NCI-H69 (cell line): ENCODE results near the gene ERFE.

Source experiments
- DNase-seq: peaks from one replicate; lab custom pipeline; 2025; lab: John Stamatoyannopoulos, UW

The ERFE gene

DNA sequence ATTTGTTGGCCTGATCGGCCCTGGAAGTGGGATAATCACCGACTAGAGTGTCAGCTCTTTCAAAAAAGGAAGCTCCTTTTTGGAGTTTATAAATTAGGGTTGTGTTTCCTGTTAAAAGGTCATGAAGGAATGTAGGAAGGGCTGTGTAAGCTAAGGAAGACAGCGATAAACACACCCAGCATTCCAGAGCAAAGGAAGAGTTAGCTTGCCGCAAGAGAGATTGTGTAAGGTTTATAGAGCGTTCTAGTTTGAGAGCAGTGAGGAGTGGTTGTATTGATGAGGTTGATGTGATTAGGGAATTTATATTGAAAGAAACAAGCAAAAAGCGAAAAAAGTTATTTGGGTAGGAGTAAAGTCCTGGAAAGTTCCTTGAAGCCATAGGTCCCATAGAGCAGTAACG lies 48.2 kb downstream of the ERFE start:
- no peak for DNase-seq

DNA sequence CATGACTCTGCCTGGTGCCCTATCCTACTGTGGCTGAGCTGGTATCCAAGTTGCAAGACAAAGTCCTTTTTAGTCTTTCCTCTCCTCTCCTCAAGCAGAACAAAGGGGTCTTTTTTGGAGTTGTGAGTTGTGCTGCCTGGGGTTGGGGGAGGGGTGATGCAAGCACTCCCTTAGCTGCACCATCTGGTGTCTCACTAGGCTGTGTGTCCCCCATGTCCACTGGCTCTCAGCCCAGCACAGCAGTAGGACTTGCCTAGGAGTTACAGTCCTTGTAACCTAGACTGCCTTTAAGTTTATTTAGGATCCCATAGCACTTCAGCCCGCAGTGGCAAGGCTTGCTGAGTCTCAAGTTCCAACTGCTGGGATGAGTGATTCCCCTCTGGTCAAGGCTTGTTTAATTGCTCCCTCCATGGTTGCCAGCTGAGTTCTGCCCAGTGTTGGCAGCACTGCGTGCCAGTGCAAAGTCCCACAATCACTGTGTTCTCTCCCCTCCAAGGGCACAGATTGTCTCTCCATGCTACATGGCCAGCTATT lies 57.9 kb downstream of the ERFE start:
- peak; percentile 74 for DNase-seq
